HepG2 (cell line): ENCODE data around the gene PAK1. TPM values are rescaled to one million over a fixed set of nuclear protein-coding genes. Genes with fewer than 3 reads are reported as not detected.

ENCODE experiments used
- ATAC-seq: fragments of 200-7000 bp; cut with Tn5 transposase; 3 replicates; pipeline ENCODE4 v1.9.1; 2020; ENCODE audit warnings: mild to moderate bottlenecking, moderate library complexity
- BruUV-seq: library from RNA; stranded (reverse); fragments of 400-500 nt; replicated peaks from 2 replicates; lab custom pipeline; 2021; lab: Mats Ljungman, UMichigan
- CTCF ChIA-PET: fragments of 300-600 bp; formaldehyde crosslinking; extraction: SDS; loops from one replicate; lab custom pipeline; 2021; ENCODE audit warnings: low total read pairs, inconsistent platforms, low intra/inter-chr PET ratio; lab: Yijun Ruan, JAX
- POLR2A ChIA-PET: fragments of 350-600 bp; sonication (Branson Sonifier 250); formaldehyde crosslinking; loops from one replicate; lab custom pipeline; 2020; ENCODE audit warnings: antibody characterized with exemption, inconsistent platforms; lab: Yijun Ruan, JAX
- DNase-seq: peaks from one replicate; pipeline ENCODE4 v3.0.0-alpha.2; 2015; ENCODE audit warnings: low spot score
- FAIRE-seq: peaks from 3 replicates; lab custom pipeline; 2011; peaks lifted over from hg19 to GRCh38; lab: Jason Lieb, UNC
- H2AFZ ChIP-seq: one replicate; pipeline ENCODE4 v1.6.1; 2011; ENCODE audit warnings: low read length, inconsistent platforms
- H3K27ac ChIP-seq: fragments of 300-600 bp; 3 replicates; pipeline ENCODE4 v1.8.0; 2011; ENCODE audit warnings: mixed run types, mild to moderate bottlenecking, mixed read lengths, low read length, inconsistent platforms; ENCODE audit not compliant: insufficient read depth; ENCODE audit errors: extremely low read length
- H3K27me3 ChIP-seq, 2 experiments: fragments of 200-600 bp in 1 of 2; 2 replicates in 1 of 2; 3 replicates in 1 of 2; pipeline versions ENCODE4 v1.6.0 to v1.8.0; 2011; ENCODE audit warnings: low read length in 2 of 2, mild to moderate bottlenecking in 2 of 2, moderate library complexity in 2 of 2, inconsistent platforms in 1 of 2; ENCODE audit not compliant: insufficient read depth in 2 of 2, control insufficient read depth in 1 of 2
- H3K36me3 ChIP-seq, 2 experiments: fragments of 200-600 bp in 1 of 2; replicated peaks in 1 of 2; 2 replicates in 1 of 2; 3 replicates in 1 of 2; pipeline versions ENCODE4 v1.5.1 to v1.8.0; 2011; ENCODE audit warnings: low read length in 2 of 2, inconsistent platforms in 1 of 2; ENCODE audit not compliant: insufficient read depth in 2 of 2, control insufficient read depth in 1 of 2
- H3K4me1 ChIP-seq: 2 replicates; pipeline ENCODE4 v1.5.1; 2012; ENCODE audit warnings: low read length, inconsistent platforms; ENCODE audit not compliant: insufficient read depth
- H3K4me2 ChIP-seq: 2 replicates; pipeline ENCODE4 v1.6.0; 2011; ENCODE audit warnings: low read depth, low read length, inconsistent platforms
- H3K4me3 ChIP-seq, 3 experiments: fragments of 200-600 bp in 1 of 3; sonication (generic), shearing (Covaris generic) in 1 of 3; replicated peaks in 1 of 3; 2 replicates each; pipeline ENCODE4 v1.5.1; 2011 to 2016; ENCODE audit warnings: low read length in 3 of 3, inconsistent platforms in 2 of 3, low read depth in 2 of 3, mild to moderate bottlenecking in 2 of 3, control low read depth in 1 of 3, mixed read lengths in 1 of 3; ENCODE audit not compliant: insufficient read depth in 1 of 3
- H3K79me2 ChIP-seq: one replicate; pipeline ENCODE4 v1.6.1; 2011; ENCODE audit warnings: low read length, inconsistent platforms; ENCODE audit not compliant: insufficient read depth
- H3K9ac ChIP-seq: 2 replicates; pipeline ENCODE4 v1.6.0; 2011; ENCODE audit warnings: mild to moderate bottlenecking, low read depth, low read length, inconsistent platforms; ENCODE audit not compliant: insufficient read depth
- H3K9me3 ChIP-seq: 2 replicates; pipeline ENCODE4 v1.5.1; 2012; ENCODE audit warnings: mild to moderate bottlenecking, low read length
- H4K20me1 ChIP-seq: 2 replicates; pipeline ENCODE4 v1.6.0; 2011; ENCODE audit warnings: inconsistent platforms, mild to moderate bottlenecking, low read length, moderate library complexity; ENCODE audit not compliant: insufficient read depth
- CEBPG ChIP-seq: IDR thresholded peaks from 2 replicates; pipeline ENCODE4 v1.6.1; 2016
- DNMT3B ChIP-seq: conservative IDR thresholded peaks from 2 replicates; pipeline ENCODE4 v1.6.1; 2016; ENCODE audit warnings: missing biosample characterization, control low read depth
- HDAC1 ChIP-seq: sonication (generic); formaldehyde crosslinking; IDR thresholded peaks from 2 replicates; pipeline ENCODE4 v1.5.1; 2020; ENCODE audit warnings: mild to moderate bottlenecking, missing genetic modification reagents
- MBNL3 ChIP-seq: fragments of 250-450 bp; sonication (Bioruptor Pico); conservative IDR thresholded peaks from 2 replicates; pipeline ENCODE4 v1.8.0; 2022; ENCODE audit warnings: mild to moderate bottlenecking, inconsistent platforms
- NR2F1 ChIP-seq, 2 experiments: fragments of 450-650 bp in 1 of 2; formaldehyde crosslinking in 1 of 2; IDR thresholded peaks; 2 replicates each; pipeline versions ENCODE4 v1.5.0 to v1.6.1; 2016 to 2020; ENCODE audit warnings: mild to moderate bottlenecking in 1 of 2, missing compliant biosample characterization in 1 of 2, missing genetic modification reagents in 1 of 2, moderate library complexity in 1 of 2
- RELA ChIP-seq: sonication (generic); formaldehyde crosslinking; IDR thresholded peaks from 2 replicates; pipeline ENCODE4 v1.4.0; 2020; ENCODE audit warnings: missing genetic modification reagents
- TCF7L2 ChIP-seq: IDR thresholded peaks from 2 replicates; pipeline ENCODE4 v1.6.1; 2011; ENCODE audit warnings: mild to moderate bottlenecking, low read depth, low read length, moderate library complexity
- ZC3H13 ChIP-seq: sonication (generic); formaldehyde crosslinking; IDR thresholded peaks from 2 replicates; pipeline ENCODE4 v1.8.1; 2023; ENCODE audit warnings: mild to moderate bottlenecking, missing genetic modification reagents, moderate library complexity
- ZNF790 ChIP-seq: sonication (generic); formaldehyde crosslinking; IDR thresholded peaks from 2 replicates; pipeline ENCODE4 v1.8.0; 2022; ENCODE audit warnings: missing genetic modification reagents, mild to moderate bottlenecking, borderline replicate concordance
- WGBS: methylation state at CpG from one replicate; pipeline ENCODE4 v1.1.6; 2017; ENCODE audit warnings: low lambda C conversion rate; 5-methylcytosine and 5-hydroxymethylcytosine counted together
- in situ Hi-C: cut with HindIII; loops from 2 replicates; pipeline ENCODE4 v1.10.0; 2017; ENCODE audit warnings: low pct_unique_long_range_greater_than_20kb; ENCODE audit not compliant: extremely low pct_ligation_motif_present
- intact Hi-C: fragments of 100-400 bp; cut with micrococcal nuclease; formaldehyde crosslinking; loops from one replicate; pipeline ENCODE4 v1.10.0; 2022; ENCODE audit not compliant: unreplicated experiment
- polyA plus RNA-seq, 8 experiments: library from polyadenylated mRNA; depleted of rRNA in 3 of 8; stranded (reverse) in 7 of 8; unstranded in 1 of 8; fragments of >200 nt; fragmentation: Illumina TruSeq in 4 of 8; extraction: Trizol in 4 of 8; gene quantifications; 2 replicates each; pipeline versions ENCODE4 v1.2.1 to v1.2.3, GENCODE V29; 2011 to 2016; ENCODE audit warnings: low read depth in 4 of 8, missing spikeins in 1 of 8, mixed read lengths in 1 of 8; ENCODE audit not compliant: insufficient read depth in 1 of 8
- total RNA-seq, 5 experiments: library from RNA; depleted of rRNA; stranded (reverse); fragments of >200 nt; fragmentation: Illumina TruSeq; extraction: Trizol; gene quantifications; 2 replicates each; pipeline ENCODE4 v1.2.3, GENCODE V29; 2016; ENCODE audit warnings: low read depth in 1 of 5

The PAK1 gene
- total and polyA plus RNA-seq, 2 of the 13 experiments (the other 11 are each of a cell fraction or from before 2014, with no cell fraction given): 1.5 to 4.3 TPM

GRCh38 chr11:77381729-77382665 lies 91.9 kb downstream of the PAK1 start:
- no peak for DNase-seq
- in situ Hi-C loops: no loop called here
- FAIRE-seq: no peak
- H3K27me3 ChIP-seq: no peaks in the 10 kb centered on the region
- no peaks in the 10 kb centered on the region for H3K79me2 ChIP-seq
- H4K20me1 ChIP-seq: no peaks in the 10 kb centered on the region
- H2AFZ ChIP-seq: no peak overlapping the region
- H3K9ac ChIP-seq: no peak overlapping the region
- POLR2A ChIA-PET: no interaction called here
- TF ChIP-seq TCF7L2 (no peak), MBNL3 (CRISPR knock-in tag) (no peak), NR2F1 (CRISPR knock-in tag; IDR thresholded peaks at IDR 0.05) (no peak), DNMT3B (CRISPR knock-in tag) (no peak), CEBPG (CRISPR knock-in tag) (no peak), RELA (no peak)
- TF ChIP-seq, all 625 proteins: peak for 0
- WGBS: 52% methylated on average over 2 of the region's 2 CpGs
- no TSS peak for BruUV-seq
- Histone ChIP-seq H3K4me3 (no peak overlapping the region), H3K27ac (no peak overlapping the region), H3K9me3 (no peaks in the 10 kb centered on the region), H3K36me3 (no peaks in the 10 kb centered on the region), H3K4me1 (no peaks in the 10 kb centered on the region), H3K4me2 (no peak overlapping the region)
- intact Hi-C loops: no loop called here
- CTCF ChIA-PET: no interaction called here
- ATAC-seq: no peak

- in situ Hi-C loops: no loop called here
- ChIA-PET POLR2A (no interaction called here), CTCF (no interaction called here)
- TF ChIP-seq ZNF790 (CRISPR knock-in tag): no peak
- no peak for TF ChIP-seq ZC3H13
- TF ChIP-seq HDAC1 (CRISPR knock-in tag): no peak
- H3K4me1 ChIP-seq: no peaks in the 10 kb centered on the region
- H3K27ac ChIP-seq: no peak overlapping the region
- H2AFZ ChIP-seq: no peak overlapping the region
- intact Hi-C loops: loop anchor here (5.0 to 10.0 kb wide), 2 partner anchors 185 to 1347 kb away; no protein-coding TSS in a partner anchor
- FAIRE-seq (no peak), DNase-seq (no peak), ATAC-seq (no peak; the same call in 2 of the 3 replicates)
- H3K79me2 ChIP-seq: no peaks in the 10 kb centered on the region
- no TSS peak for BruUV-seq
- H3K4me2 ChIP-seq: no peak overlapping the region
- H3K27me3 ChIP-seq: no peaks in the 10 kb centered on the region
- no peaks in the 10 kb centered on the region for H3K36me3 ChIP-seq
- no peak overlapping the region for H3K9ac ChIP-seq
- no peaks in the 10 kb centered on the region for H4K20me1 ChIP-seq
- H3K9me3 ChIP-seq: no peaks in the 10 kb centered on the region
- 74% methylated on average over 5 of the region's 5 CpGs for WGBS
- no peak overlapping the region for H3K4me3 ChIP-seq
Observed at GRCh38 chr11:77379934-77380333, 94.0 kb downstream of the PAK1 start.
